Endodermal cell (in vitro differentiated cells): ENCODE data around the gene HBS1L. TPM values are rescaled to one million over a fixed set of nuclear protein-coding genes. Genes with fewer than 3 reads are reported as not detected.

Source experiments
- DNase-seq: peaks from one replicate; pipeline ENCODE4 v3.0.0-alpha.2; 2017
- H3K27ac ChIP-seq: 2 replicates; pipeline ENCODE4 v1.5.1; 2013; ENCODE audit warnings: mild to moderate bottlenecking, low read depth, low read length, moderate library complexity
- H3K27me3 ChIP-seq: 2 replicates; pipeline ENCODE4 v1.6.1; 2013; ENCODE audit warnings: mild to moderate bottlenecking, low read length, moderate library complexity; ENCODE audit not compliant: insufficient read depth, control insufficient read depth, poor library complexity, severe bottlenecking
- H3K36me3 ChIP-seq: 2 replicates; pipeline ENCODE4 v1.7.0; 2013; ENCODE audit warnings: mild to moderate bottlenecking, low read length, moderate library complexity; ENCODE audit not compliant: control insufficient read depth, insufficient read depth
- H3K4me1 ChIP-seq: one replicate; pipeline ENCODE4 v1.7.0; 2013; ENCODE audit warnings: low read length; ENCODE audit not compliant: control insufficient read depth, insufficient read depth
- H3K4me3 ChIP-seq: 2 replicates; pipeline ENCODE4 v1.5.1; 2013; ENCODE audit warnings: mild to moderate bottlenecking, low read length, moderate library complexity
- H3K9ac ChIP-seq: 2 replicates; pipeline ENCODE4 v1.6.1; 2013; ENCODE audit warnings: mild to moderate bottlenecking, low read length, moderate library complexity; ENCODE audit not compliant: poor library complexity, severe bottlenecking; ENCODE audit errors: extremely low read depth
- H3K9me3 ChIP-seq: 2 replicates; pipeline ENCODE4 v1.6.1; 2013; ENCODE audit warnings: mild to moderate bottlenecking, low read length, moderate library complexity; ENCODE audit not compliant: control insufficient read depth
- H3K27ac Mint-ChIP-seq: 2 replicates; pipeline ENCODE4 v1.8.0; 2020; ENCODE audit warnings: mixed read lengths
- H3K27me3 Mint-ChIP-seq: 2 replicates; pipeline ENCODE4 v1.8.0; 2021; ENCODE audit warnings: mild to moderate bottlenecking, mixed read lengths; ENCODE audit not compliant: insufficient read depth
- H3K36me3 Mint-ChIP-seq: 2 replicates; pipeline ENCODE4 v1.8.0; 2020; ENCODE audit warnings: low read depth, mixed read lengths
- H3K4me1 Mint-ChIP-seq: 2 replicates; pipeline ENCODE4 v1.8.0; 2020; ENCODE audit warnings: mixed read lengths
- H3K4me3 Mint-ChIP-seq: 2 replicates; pipeline ENCODE4 v1.8.0; 2020; ENCODE audit warnings: mild to moderate bottlenecking, moderate library complexity, mixed read lengths
- H3K9me3 Mint-ChIP-seq: 2 replicates; pipeline ENCODE4 v1.8.0; 2020; ENCODE audit warnings: mild to moderate bottlenecking, mixed read lengths
- WGBS, 2 experiments: methylation state at CpG; one replicate each; pipeline versions ENCODE4 v1.1.5 to v1.1.7; 2013; ENCODE audit warnings: missing lambda C conversion rate in 2 of 2, mixed read lengths in 1 of 2; ENCODE audit not compliant: insufficient coverage in 1 of 2, insufficient read length in 1 of 2; 5-methylcytosine and 5-hydroxymethylcytosine counted together
- total RNA-seq, 2 donors: library from RNA; stranded (reverse); fragmentation: NEBNext Ultra II Directional in 1 of 2; extraction: Animal tissue kit (Norgen Biotek cat#: 25700) in 1 of 2; gene quantifications; 2 replicates in 1 of 2; 3 replicates in 1 of 2; pipeline ENCODE4 v1.2.1, GENCODE V29; 2021
- TF ChIP-seq, protein P1 (sequence below): fragments of 200-600 bp; sonication (generic); conservative IDR thresholded peaks from 2 replicates; pipeline ENCODE4 v1.5.0; 2021; ENCODE audit warnings: antibody characterized with exemption, mild to moderate bottlenecking

HBS1L gene
- total RNA-seq, 2 donors from 2014 or later, result 106 to 122 TPM

DNA sequence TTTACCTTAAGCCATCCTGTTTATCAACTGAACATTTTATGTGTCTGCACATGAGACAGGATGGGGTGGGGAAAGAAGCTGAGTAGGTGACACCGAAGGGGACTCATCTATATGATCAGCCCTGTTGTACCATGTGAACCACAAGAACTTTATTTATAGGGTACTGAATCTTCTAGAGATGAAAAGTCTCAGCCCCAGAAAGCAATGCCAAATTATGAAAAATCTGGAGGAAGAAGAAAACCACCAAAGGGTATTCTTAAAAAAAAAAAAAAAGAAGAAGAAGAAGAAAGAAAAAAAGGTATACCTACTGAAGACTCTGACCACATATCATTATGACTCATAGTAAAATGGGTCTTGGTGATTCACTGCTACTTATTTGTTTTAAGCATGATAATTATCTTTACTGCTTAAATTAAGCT is 39.8 kb upstream of the HBS1L start:
- H3K27ac Mint-ChIP-seq, result no peak overlapping the region
- no peak overlapping the region for H3K27ac ChIP-seq
- WGBS, 2 experiments, result 100% methylated on average over 1 of the region's 1 CpG; no CpG with 5 or more reads in 1 of the 2 experiments
- H3K27me3 ChIP-seq, result peaks cover 11% of the 10 kb centered on the region
- no peak overlapping the region for H3K4me3 Mint-ChIP-seq
- H3K9me3 ChIP-seq, result no peaks in the 10 kb centered on the region
- TF ChIP-seq, protein P1, sequence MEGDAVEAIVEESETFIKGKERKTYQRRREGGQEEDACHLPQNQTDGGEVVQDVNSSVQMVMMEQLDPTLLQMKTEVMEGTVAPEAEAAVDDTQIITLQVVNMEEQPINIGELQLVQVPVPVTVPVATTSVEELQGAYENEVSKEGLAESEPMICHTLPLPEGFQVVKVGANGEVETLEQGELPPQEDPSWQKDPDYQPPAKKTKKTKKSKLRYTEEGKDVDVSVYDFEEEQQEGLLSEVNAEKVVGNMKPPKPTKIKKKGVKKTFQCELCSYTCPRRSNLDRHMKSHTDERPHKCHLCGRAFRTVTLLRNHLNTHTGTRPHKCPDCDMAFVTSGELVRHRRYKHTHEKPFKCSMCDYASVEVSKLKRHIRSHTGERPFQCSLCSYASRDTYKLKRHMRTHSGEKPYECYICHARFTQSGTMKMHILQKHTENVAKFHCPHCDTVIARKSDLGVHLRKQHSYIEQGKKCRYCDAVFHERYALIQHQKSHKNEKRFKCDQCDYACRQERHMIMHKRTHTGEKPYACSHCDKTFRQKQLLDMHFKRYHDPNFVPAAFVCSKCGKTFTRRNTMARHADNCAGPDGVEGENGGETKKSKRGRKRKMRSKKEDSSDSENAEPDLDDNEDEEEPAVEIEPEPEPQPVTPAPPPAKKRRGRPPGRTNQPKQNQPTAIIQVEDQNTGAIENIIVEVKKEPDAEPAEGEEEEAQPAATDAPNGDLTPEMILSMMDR, result no peak
- no peak overlapping the region for H3K9ac ChIP-seq
- peaks cover 6% of the 10 kb centered on the region for H3K27me3 Mint-ChIP-seq
- no peak for DNase-seq
- H3K4me1 ChIP-seq, result no peaks in the 10 kb centered on the region
- no peaks in the 10 kb centered on the region for H3K9me3 Mint-ChIP-seq
- H3K36me3 Mint-ChIP-seq, result no peaks in the 10 kb centered on the region
- peaks cover 18% of the 10 kb centered on the region for H3K4me1 Mint-ChIP-seq
- H3K4me3 ChIP-seq, result no peak overlapping the region
- no peaks in the 10 kb centered on the region for H3K36me3 ChIP-seq

DNA sequence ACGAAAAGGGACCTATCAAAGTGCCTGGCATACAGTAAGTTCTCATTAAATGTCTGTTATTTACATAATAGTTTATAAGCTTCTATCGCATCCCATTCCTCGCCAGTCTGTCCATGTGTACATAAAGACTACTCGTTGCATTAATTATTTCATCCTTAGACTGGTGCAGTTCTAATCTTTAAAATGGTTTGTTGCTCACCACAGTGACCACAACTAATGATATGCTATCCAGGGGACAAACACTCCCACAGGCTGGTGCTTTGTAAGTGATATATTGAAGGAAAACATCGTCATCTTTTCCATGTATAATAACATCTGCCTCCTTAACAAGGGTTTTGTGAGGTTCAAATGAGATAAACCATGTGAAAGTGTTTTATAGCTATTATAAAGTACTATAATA is 39.0 kb upstream of the HBS1L start:
- Histone ChIP-seq H3K4me1 (no peaks in the 10 kb centered on the region), H3K9ac (no peak overlapping the region), H3K27me3 (peaks cover 11% of the 10 kb centered on the region), H3K4me3 (no peak overlapping the region), H3K27ac (no peak overlapping the region), H3K9me3 (no peaks in the 10 kb centered on the region), H3K36me3 (no peaks in the 10 kb centered on the region)
- Mint-ChIP-seq H3K4me3 (no peak overlapping the region), H3K27ac (no peak overlapping the region), H3K36me3 (no peaks in the 10 kb centered on the region), H3K9me3 (no peaks in the 10 kb centered on the region), H3K4me1 (peaks cover 18% of the 10 kb centered on the region), H3K27me3 (peaks cover 2% of the 10 kb centered on the region)
- TF ChIP-seq, protein P1, result no peak
- DNase-seq, result no peak
- 93 to 94% methylated on average over 4 to 5 of the region's 5 CpGs for WGBS, 2 experiments

DNA sequence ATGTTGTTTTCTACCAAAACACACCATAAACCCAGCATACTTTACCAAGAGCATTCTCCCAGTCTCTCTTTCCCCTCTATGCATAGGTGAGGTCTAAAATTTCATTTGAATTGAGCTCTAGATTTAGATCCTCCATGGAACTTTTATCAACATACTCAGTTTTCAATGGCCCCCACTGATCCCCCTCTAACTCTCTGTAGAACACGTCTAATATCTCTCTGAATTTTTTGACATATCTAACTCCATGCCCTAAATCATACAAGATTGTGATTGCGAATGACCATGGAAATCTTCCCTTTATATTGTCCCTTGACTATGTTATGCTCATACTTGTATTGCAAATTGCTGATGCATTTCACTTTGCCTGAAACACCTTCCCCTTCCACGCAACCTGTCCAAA is 38.1 kb upstream of the HBS1L start:
- 93 to 97% methylated on average over 2 to 3 of the region's 3 CpGs for WGBS, 2 experiments
- DNase-seq, result no peak

More for the DNA sequence above, 38.1 kb upstream of the HBS1L start:
- TF ChIP-seq, protein P1, result no peak
- no peaks in the 10 kb centered on the region for H3K9me3 Mint-ChIP-seq
- peaks cover 18% of the 10 kb centered on the region for H3K4me1 Mint-ChIP-seq
- Histone ChIP-seq H3K4me3 (no peak overlapping the region), H3K27ac (no peak overlapping the region), H3K36me3 (no peaks in the 10 kb centered on the region), H3K4me1 (no peaks in the 10 kb centered on the region), H3K9ac (no peak overlapping the region), H3K27me3 (peaks cover 11% of the 10 kb centered on the region), H3K9me3 (no peaks in the 10 kb centered on the region)
- H3K4me3 Mint-ChIP-seq, result no peak overlapping the region
- H3K27ac Mint-ChIP-seq, result no peak overlapping the region
- no peaks in the 10 kb centered on the region for H3K27me3 Mint-ChIP-seq
- H3K36me3 Mint-ChIP-seq, result no peaks in the 10 kb centered on the region
